ENCODE results near the gene PARG.
"Not testable (repeated sequence)": the region's sequence is repeated elsewhere in the genome, so short reads cannot be mapped to it uniquely, and the experiment has no call there.

PARG gene

DNA sequence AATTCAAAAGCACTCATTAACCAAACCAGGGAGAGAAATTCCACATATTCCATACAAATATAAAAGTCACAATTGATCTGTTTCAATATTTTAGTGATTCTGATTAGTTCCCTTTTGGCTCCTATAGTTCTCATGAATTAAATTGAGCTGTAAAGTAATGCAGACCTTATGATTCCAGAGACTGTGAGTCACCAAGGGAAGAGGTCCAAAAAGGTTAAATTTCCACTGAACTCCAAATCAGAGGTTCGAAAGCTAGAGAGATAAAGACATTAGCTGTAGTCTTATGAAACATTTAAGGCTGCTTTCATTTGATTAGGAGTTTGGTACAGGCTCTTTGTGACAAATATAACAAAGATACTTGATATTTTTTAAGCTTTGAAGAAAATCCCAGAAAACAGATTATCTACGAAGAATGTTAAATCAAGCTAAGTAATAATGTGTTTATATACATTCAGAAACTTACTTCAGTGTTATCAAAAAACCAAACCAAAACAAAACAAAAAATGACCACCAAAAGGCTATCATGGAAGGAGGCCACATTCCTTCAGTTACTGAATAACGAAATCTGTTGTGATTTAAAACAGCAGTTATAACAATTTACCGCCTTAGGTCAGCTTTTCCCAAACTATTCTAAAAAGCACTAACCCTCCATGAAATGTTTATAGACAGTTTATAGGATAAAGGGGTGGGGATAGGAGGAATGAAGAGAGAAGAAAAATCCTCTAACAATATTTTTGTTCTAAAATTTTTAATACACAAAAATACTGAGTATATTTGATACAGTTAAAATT, 33.3 kb downstream of the PARG start:
- DNase-seq (ENCODE audit: low read depth in 2 of 2, low spot score in 1 of 2) = not testable (repeated sequence)

DNA sequence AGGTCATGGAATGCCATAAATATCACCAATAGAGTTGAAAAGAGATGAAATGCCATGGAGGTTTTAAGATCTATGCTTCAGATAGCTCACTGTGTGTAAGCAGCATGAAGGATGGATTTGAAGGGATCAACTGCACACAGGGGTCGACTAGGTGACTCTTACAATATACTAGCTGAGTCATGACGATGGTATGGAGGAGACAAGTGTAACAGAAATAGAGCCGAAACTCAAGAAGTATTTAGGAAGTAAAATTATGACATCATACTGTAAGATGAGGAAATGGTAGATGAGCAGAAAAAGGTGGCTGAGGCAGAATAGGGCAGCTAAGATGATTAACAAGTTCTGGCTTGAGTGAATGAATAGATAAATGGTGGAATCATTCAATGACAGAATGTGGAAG, 38.0 kb downstream of the PARG start:
- DNase-seq (ENCODE audit: low read depth in 2 of 2, low spot score in 1 of 2) = not testable (repeated sequence)

DNA sequence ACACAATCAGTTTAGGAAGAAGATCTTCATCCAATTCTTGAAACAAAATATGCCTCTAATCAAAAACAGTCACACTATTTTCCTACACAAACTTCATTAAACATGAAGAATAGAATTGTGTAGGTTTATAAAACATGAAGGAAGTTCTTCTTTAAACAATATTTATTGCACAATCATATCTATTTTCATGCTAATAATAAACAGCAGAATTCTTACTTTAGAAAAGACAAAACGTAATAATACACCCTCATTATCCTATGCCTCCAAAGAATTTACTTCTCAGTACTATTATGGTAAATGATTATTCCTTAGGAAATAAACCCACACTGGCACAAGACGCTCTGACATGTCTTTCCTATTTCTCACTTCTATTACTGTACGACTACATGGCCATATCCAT, 41.4 kb downstream of the PARG start:
- not testable (repeated sequence) for DNase-seq (ENCODE audit: low read depth in 2 of 2, low spot score in 1 of 2)

DNA sequence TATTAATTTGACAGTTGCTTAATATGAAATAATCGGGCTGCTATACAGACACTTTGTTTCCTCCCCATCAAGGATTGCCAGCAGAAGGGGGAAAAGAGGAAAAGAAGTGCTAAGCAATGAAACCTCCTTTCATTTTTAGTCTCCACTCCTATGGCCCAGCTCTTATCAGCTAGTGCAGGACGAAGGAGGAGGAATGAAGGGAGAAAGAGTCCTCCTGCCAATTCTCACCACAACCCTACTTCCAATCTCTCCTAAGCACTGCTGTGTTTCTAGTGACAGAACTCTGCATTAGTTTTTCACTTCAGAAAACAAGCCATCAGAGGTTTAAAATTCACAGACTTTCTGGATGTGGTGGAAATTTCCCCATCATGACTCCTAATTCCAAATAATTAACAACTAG, 41.8 kb downstream of the PARG start:
- DNase-seq (ENCODE audit: low read depth in 2 of 2, low spot score in 1 of 2) = not testable (repeated sequence)

DNA sequence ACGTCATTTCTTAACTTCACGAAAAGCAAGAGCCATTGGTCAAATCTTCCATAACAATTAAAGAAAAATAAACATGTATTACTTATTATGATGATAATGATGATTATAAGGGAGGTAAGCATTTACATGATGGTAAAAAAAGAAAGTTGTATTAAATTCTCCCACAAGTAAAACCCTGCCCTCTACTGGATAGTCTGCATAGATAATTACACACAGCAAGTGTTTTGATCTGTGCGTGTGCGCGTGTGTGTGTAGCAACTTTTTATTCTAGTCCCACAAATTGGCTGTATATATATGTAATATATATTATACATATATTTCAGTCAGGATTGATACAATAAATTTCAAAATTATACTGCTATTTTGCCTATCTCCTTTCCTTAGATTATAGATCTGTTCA, 51.8 kb downstream of the PARG start:
- DNase-seq (ENCODE audit: low read depth in 2 of 2, low spot score in 1 of 2) = not testable (repeated sequence)

GRCh38 chr10:49884739-49885331, 57.0 kb downstream of the PARG start:
- not testable (repeated sequence) for DNase-seq (ENCODE audit: low read depth in 2 of 2, low spot score in 1 of 2)

DNA sequence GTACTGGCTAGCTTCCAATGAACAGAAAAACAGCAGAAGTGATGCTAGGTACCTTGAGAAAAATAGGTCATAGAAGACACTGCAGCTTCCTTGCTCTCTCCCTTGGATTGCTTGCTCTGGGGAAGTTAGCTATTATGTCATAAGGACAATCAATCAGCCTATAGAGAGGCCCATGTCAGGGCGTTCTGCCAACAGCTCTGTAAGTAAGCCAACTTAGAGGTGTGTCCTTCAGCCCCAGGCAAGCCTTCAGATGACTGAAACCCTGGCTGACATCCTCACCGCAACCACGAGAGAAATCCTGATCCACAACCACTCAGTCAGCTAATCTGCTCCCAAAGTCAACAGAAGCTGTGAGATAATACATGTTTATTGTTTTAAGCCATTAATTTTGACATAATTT, 58.0 kb downstream of the PARG start:
- not testable (repeated sequence) for DNase-seq (ENCODE audit: low read depth in 2 of 2, low spot score in 1 of 2)

DNA sequence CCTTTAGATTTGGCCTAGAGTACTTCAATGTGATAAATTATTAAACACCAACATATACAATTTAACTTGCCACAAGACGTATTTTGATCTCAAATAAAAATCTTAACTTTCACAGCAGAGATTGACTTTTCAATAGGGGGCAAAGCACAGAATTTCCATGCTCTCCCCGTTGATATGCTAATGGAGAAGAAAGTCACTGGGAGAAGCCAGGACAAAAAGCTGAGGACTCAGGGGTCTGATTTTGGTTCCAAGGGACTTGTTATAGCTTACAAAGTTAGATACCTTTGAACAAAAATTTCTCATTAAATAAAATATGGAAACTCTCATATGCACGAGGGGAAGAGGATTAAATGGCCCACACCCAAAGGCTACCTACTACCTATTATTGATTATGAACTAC, 59.5 kb downstream of the PARG start:
- not testable (repeated sequence) for DNase-seq (ENCODE audit: low read depth in 2 of 2, low spot score in 1 of 2)

GRCh38 chr10:49872740-49873139, 69.1 kb downstream of the PARG start:
- DNase-seq (ENCODE audit: low read depth in 2 of 2, low spot score in 1 of 2) = not testable (repeated sequence)

- not testable (repeated sequence) for DNase-seq (ENCODE audit: low read depth in 2 of 2, low spot score in 1 of 2)
Measured at GRCh38 chr10:49871462-49871861, 70.4 kb downstream of the PARG start.

GRCh38 chr10:49859933-49860332, 81.9 kb downstream of the PARG start:
- not testable (repeated sequence) for DNase-seq (ENCODE audit: low read depth in 2 of 2, low spot score in 1 of 2)

DNA sequence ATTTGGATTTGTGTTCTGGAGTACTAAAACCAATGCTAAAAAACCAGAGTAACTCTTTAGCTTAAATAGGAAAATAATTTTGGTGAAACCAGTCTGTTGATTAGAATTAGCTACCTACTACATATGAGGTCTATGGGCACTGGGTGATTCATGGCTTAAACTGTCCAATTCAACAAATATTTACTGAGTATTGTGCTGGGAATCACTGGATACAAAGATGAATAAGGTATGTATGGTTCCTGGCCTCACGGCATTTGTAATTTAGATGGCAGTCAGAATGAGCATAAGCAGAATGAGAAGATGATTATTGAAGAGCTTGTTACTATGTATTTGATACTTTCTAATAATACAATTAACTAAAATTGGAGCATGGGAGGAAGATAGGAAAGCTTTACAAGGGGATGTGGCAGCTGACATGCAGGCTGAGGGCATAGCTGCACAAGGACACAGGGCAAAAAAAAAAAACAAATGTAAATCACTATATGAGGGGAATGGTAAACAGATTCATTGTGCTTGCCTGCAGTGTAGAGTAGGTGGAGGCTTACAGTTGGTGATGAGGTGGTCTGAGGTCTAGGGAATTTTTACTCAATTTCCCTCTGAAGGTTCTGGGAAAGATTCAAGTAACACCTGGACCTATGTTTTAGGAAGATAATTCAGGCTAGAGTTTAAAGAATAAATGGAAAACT, 83.0 kb downstream of the PARG start:
- DNase-seq (ENCODE audit: low read depth in 2 of 2, low spot score in 1 of 2) = not testable (repeated sequence)

- DNase-seq (ENCODE audit: low read depth in 2 of 2, low spot score in 1 of 2) = not testable (repeated sequence)
Measured at GRCh38 chr10:49849520-49849919, 92.3 kb downstream of the PARG start.

DNA sequence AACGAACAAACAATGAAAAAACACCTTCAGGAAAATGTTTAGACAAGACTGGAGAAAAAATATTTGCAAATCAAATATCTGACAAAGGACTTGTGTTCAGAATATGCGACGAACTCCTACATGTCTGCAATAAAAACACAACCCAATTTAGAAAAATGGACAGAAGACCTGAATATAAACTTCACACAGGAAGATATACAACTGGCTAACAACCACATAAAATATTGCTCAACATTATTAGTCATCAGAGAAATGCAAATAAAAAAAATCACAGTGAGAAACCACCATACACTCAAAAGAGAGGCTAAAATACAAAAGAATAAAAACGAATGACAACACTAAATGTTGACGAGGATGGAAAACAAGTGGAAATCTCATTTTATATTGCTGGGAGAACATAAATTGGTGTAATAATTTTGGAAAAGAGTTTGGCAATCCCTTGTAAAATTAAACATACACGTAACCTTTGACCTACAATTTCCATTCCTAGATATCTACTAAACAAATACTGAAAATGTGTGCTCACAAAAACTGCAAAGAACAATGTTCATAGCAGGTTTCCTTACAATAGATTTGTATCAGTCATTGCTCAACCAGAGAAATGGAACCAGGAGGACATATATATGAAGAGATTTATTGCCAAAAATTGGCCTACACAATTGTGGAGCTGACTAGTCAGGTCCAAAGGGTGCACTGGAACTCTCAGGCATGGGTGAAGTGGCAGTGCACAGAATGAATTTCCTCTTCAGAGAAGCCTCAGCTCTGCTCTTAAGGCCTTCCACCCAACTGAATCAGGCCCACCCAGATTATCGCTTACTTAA, 96.8 kb downstream of the PARG start:
- no peak for DNase-seq (ENCODE audit: low read depth in 2 of 2, low spot score in 1 of 2)

DNA sequence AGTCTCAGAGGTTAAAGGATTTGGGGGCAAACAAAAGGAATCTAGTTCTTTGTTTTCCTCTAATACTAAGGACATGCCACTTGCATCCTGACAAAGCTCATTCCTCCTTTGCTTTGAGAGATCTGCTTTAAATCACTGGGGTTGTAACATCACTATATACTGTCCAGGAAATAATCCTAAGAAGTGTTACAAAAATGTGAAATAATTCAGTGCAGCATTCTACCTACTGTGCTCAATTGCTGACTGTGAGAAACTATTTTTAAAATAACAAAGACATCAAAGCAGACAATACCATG, 99.5 kb downstream of the PARG start:
- not testable (repeated sequence) for DNase-seq (ENCODE audit: low read depth in 2 of 2, low spot score in 1 of 2)

- DNase-seq (ENCODE audit: low read depth in 2 of 2, low spot score in 1 of 2) = no peak
Measured at GRCh38 chr10:49841615-49842332, 100.1 kb downstream of the PARG start.

DNA sequence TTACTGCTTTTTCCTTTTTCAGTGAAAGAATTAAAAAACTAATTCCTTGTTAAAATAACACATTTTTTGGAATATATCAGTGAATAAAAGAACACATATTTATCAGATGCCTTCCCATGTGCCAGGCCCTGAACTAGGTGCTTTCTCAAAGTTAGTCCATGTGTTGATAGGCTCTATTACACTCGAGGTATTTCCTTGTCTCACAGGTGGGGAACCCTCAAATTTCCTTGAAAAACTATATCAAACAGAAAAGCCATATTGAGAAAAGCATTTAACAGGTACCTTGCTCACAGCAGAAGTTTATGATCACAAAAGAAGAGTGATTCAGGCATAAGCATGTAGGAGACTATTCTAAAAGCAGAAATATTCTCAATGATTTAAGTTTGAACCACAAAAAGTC, 104.1 kb downstream of the PARG start:
- DNase-seq (ENCODE audit: low read depth in 2 of 2, low spot score in 1 of 2) = no peak

GRCh38 chr10:49837051-49837478, 104.8 kb downstream of the PARG start:
- DNase-seq (ENCODE audit: low read depth in 2 of 2, low spot score in 1 of 2) = no peak

DNA sequence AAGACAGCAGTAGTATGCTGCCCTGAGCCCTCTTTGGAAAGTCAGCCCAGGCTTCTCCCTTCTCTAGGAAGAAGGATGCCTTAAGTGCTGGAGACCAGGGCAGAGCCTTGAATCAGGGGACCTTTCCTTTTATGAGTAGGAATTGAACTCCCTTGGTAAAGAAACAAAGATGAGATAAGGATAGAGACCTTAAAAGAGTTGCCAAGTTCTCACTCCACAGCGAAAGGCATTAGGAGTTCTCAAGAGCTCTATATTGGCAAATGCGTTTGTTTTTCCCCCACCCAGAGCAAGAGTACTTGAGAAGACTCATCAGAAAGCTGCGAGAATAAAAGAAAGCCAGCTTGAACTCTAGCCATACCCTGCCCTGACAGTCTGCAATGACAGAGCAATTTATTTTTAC, 106.9 kb downstream of the PARG start:
- no peak for DNase-seq (ENCODE audit: low read depth in 2 of 2, low spot score in 1 of 2)

DNA sequence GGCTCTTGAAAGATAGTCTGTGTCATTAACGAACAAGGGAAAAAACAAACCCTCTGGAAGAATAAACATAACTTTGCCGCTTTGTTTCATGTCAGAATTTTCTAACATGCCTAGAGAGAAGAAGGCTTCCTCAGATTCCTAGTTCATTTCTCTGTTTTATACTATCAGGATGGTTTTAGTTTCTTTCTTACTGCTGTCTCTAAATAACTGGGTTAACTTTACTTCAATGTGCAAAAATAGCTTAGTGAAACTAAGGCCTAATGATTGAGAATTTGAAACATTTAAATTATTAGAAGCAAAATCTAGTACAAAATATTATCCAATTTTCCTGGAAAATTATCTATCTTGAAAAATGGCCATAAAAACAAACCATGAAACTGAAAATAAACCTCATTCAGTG, 107.6 kb downstream of the PARG start:
- no peak for DNase-seq (ENCODE audit: low read depth in 2 of 2, low spot score in 1 of 2)

DNA sequence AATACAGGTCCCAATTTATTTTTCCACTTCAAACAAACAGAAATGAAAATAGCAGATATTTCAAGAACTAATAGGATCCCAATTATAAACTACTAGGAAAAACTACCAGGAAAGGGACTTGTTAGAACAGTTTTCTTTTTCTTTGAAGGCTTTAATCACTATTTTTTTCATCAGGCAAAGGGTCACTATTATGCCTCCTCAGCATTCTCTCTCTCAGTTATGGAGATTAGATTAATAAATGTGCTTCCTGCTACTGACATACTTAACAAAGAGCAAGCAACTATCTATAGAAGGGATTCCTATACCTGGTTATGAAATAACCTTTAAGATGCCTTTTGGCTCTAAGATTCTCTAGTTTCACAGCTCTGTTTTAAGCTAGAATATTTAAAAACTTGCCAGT, 108.7 kb downstream of the PARG start:
- no peak for DNase-seq (ENCODE audit: low read depth in 2 of 2, low spot score in 1 of 2)
